OCI-LY1 (cell line): ENCODE measurements around the gene TESMIN.

Experiments used
- H2AFZ ChIP-seq: fragments of 200-600 bp; sonication (generic), shearing (Covaris generic); 2 replicates; pipeline ENCODE4 v1.6.0; 2014; ENCODE audit warnings: antibody characterized with exemption, mild to moderate bottlenecking, low read length
- H3F3A ChIP-seq: fragments of 200-600 bp; sonication (generic), shearing (Covaris generic); 2 replicates; pipeline ENCODE4 v1.6.0; 2014; ENCODE audit warnings: mild to moderate bottlenecking, antibody characterized with exemption, low read length, moderate library complexity; ENCODE audit not compliant: insufficient read depth
- H3K27ac ChIP-seq: fragments of 200-600 bp; sonication (generic); 2 replicates; pipeline ENCODE4 v1.5.1; 2014; ENCODE audit warnings: low read length, mixed run types, mild to moderate bottlenecking, low read depth; ENCODE audit not compliant: poor library complexity, severe bottlenecking
- H3K27me3 ChIP-seq: fragments of 200-600 bp; sonication (generic); 2 replicates; pipeline ENCODE4 v1.6.0; 2014; ENCODE audit warnings: antibody characterized with exemption, mild to moderate bottlenecking, low read length, moderate library complexity; ENCODE audit not compliant: insufficient read depth
- H3K36me3 ChIP-seq: fragments of 200-600 bp; sonication (generic); 2 replicates; pipeline ENCODE4 v1.6.1; 2014; ENCODE audit warnings: mild to moderate bottlenecking, antibody characterized with exemption, low read length, moderate library complexity, mixed read lengths; ENCODE audit not compliant: insufficient read depth
- H3K4me1 ChIP-seq: fragments of 200-600 bp; sonication (generic); 2 replicates; pipeline ENCODE4 v1.5.1; 2014; ENCODE audit warnings: mild to moderate bottlenecking, low read length, moderate library complexity; ENCODE audit not compliant: insufficient read depth, severe bottlenecking
- H3K4me2 ChIP-seq: fragments of 200-600 bp; sonication (generic), shearing (Covaris generic); 2 replicates; pipeline ENCODE4 v1.6.1; 2014; ENCODE audit warnings: low read length
- H3K4me3 ChIP-seq: fragments of 200-600 bp; sonication (generic); 2 replicates; pipeline ENCODE4 v1.5.1; 2014; ENCODE audit warnings: low read length, low read depth, mild to moderate bottlenecking, mixed read lengths; ENCODE audit not compliant: poor library complexity, severe bottlenecking
- H3K79me2 ChIP-seq: fragments of 200-600 bp; shearing (Covaris generic); 2 replicates; pipeline ENCODE4 v1.6.1; 2016; ENCODE audit warnings: mixed run types, low read length, mixed read lengths; ENCODE audit not compliant: insufficient read depth
- H3K9ac ChIP-seq: fragments of 200-600 bp; sonication (generic), shearing (Covaris generic); 2 replicates; pipeline ENCODE4 v1.6.1; 2014; ENCODE audit warnings: mild to moderate bottlenecking, low read length, mixed read lengths
- H3K9me2 ChIP-seq: fragments of 200-600 bp; sonication (generic), shearing (Covaris generic); 2 replicates; pipeline ENCODE4 v1.6.1; 2014; ENCODE audit warnings: low read depth, mild to moderate bottlenecking, low read length, mixed read lengths
- H3K9me3 ChIP-seq: fragments of 200-600 bp; shearing (Covaris generic); 2 replicates; pipeline ENCODE4 v1.6.1; 2014; ENCODE audit warnings: low read length, mixed read lengths
- H4K20me1 ChIP-seq: fragments of 200-600 bp; sonication (generic), shearing (Covaris generic); 2 replicates; pipeline ENCODE4 v1.6.0; 2016; ENCODE audit warnings: mild to moderate bottlenecking, low read length; ENCODE audit not compliant: insufficient read depth
- EZH2 ChIP-seq: fragments of 200-600 bp; sonication (generic), shearing (Covaris generic); IDR thresholded peaks from 2 replicates; pipeline ENCODE4 v1.8.0; 2017; ENCODE audit warnings: borderline replicate concordance, mixed run types, mild to moderate bottlenecking, antibody characterized with exemption, low read length, moderate library complexity, mixed read lengths
- TF ChIP-seq, protein P1 (sequence below): fragments of 200-600 bp; sonication (generic), shearing (Covaris generic); IDR thresholded peaks from 2 replicates; pipeline ENCODE4 v1.5.1; 2017; ENCODE audit warnings: mild to moderate bottlenecking, antibody characterized with exemption, low read length, moderate library complexity, mixed read lengths

The TESMIN gene

DNA sequence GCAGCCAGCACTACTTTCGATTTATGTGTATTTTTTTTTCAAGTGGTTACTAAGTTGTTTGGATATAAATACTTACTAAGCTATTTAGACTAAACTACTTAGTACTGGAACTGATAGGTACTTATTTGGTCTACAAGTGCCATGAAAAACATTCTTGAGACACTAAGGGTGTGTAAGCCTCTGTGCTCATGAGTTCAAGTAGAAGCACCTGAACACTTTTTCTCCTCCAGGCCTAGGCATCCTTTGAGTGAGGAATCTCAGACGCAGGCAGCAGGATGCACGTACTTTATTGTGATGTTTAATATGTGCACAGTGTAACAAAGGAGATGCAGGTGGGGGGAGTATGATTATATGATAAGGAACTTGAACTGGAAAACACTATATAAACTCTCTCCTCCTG, 7.8 kb downstream of the TESMIN start:
- Histone ChIP-seq H3K4me1 (no peaks in the 10 kb centered on the region), H3K27ac (no peak overlapping the region), H3K9me3 (no peaks in the 10 kb centered on the region), H3K9ac (no peak overlapping the region), H3K79me2 (no peaks in the 10 kb centered on the region), H3K9me2 (no peaks in the 10 kb centered on the region), H2AFZ (no peak overlapping the region), H3K36me3 (no peaks in the 10 kb centered on the region; the same call in 1 of the 2 replicates), H3K4me3 (no peak overlapping the region), H3K4me2 (no peak overlapping the region), H4K20me1 (no peaks in the 10 kb centered on the region), H3F3A (no peaks in the 10 kb centered on the region; the same call in 1 of the 2 replicates), H3K27me3 (no peaks in the 10 kb centered on the region; the same call in 1 of the 2 replicates)
- TF ChIP-seq, protein P1, sequence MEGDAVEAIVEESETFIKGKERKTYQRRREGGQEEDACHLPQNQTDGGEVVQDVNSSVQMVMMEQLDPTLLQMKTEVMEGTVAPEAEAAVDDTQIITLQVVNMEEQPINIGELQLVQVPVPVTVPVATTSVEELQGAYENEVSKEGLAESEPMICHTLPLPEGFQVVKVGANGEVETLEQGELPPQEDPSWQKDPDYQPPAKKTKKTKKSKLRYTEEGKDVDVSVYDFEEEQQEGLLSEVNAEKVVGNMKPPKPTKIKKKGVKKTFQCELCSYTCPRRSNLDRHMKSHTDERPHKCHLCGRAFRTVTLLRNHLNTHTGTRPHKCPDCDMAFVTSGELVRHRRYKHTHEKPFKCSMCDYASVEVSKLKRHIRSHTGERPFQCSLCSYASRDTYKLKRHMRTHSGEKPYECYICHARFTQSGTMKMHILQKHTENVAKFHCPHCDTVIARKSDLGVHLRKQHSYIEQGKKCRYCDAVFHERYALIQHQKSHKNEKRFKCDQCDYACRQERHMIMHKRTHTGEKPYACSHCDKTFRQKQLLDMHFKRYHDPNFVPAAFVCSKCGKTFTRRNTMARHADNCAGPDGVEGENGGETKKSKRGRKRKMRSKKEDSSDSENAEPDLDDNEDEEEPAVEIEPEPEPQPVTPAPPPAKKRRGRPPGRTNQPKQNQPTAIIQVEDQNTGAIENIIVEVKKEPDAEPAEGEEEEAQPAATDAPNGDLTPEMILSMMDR = no peak
- TF ChIP-seq EZH2 = no peak

DNA sequence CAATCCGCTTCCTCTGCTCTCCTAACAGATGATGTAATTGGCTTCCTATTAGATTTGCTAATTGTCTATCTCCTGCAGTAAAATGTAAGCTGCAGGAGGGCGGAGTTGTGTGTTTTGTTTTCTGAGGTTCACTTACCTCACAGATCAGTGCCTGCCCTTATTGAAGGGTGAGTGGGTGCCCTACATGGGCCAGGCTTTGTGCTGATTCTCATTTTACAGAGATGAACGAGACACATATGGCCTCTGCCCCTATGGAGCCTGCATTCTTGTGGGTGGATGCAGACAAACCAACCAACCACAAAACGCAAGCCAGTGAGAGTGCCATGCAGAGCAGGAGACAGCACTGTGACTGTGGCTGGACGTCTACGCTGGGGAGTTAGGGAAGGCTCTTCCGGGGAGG, 9.9 kb downstream of the TESMIN start:
- H3K9ac ChIP-seq = no peak overlapping the region
- H2AFZ ChIP-seq = no peak overlapping the region
- no peaks in the 10 kb centered on the region for H4K20me1 ChIP-seq
- no peak overlapping the region for H3K4me3 ChIP-seq
- no peak for TF ChIP-seq EZH2
- TF ChIP-seq, protein P1 = no peak
- no peaks in the 10 kb centered on the region; the same call in 1 of the 2 replicates for H3K27me3 ChIP-seq
- no peaks in the 10 kb centered on the region for H3K4me1 ChIP-seq
- H3K27ac ChIP-seq = no peak overlapping the region
- no peaks in the 10 kb centered on the region; the same call in 1 of the 2 replicates for H3K36me3 ChIP-seq
- H3K9me3 ChIP-seq = no peaks in the 10 kb centered on the region
- no peaks in the 10 kb centered on the region for H3K79me2 ChIP-seq
- no peaks in the 10 kb centered on the region for H3K9me2 ChIP-seq
- no peaks in the 10 kb centered on the region for H3F3A ChIP-seq
- H3K4me2 ChIP-seq = no peak overlapping the region

DNA sequence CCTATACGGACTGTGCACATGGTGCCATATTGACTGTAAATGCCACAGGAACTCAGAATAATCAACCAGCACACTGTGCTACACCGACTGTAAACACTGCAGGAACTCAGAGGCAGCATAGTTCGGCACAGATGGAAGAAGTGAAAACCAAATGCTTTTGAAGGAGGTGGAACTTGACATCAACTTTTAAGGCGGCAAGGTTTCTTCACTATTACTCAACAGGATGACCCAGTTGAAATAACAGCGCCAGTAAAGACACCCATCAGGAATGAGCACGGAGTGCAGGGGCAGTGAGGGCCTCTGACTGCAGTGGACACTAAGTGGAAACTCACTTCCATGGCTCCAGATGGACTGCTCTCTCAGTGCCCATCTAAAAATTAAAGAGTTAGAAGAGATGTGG, 15.7 kb downstream of the TESMIN start:
- H3K9ac ChIP-seq = no peak overlapping the region
- no peaks in the 10 kb centered on the region for H3K9me3 ChIP-seq
- H3K79me2 ChIP-seq = no peaks in the 10 kb centered on the region
- no peaks in the 10 kb centered on the region for H3K9me2 ChIP-seq
- TF ChIP-seq EZH2 = no peak
- H3K36me3 ChIP-seq = no peaks in the 10 kb centered on the region
- H2AFZ ChIP-seq = no peak overlapping the region
- H4K20me1 ChIP-seq = no peaks in the 10 kb centered on the region
- H3K4me1 ChIP-seq = no peaks in the 10 kb centered on the region
- H3K27me3 ChIP-seq = 0 out of 2 replicates have a peak, but pooled peaks cover 3% of the 10 kb centered on the region
- no peak overlapping the region for H3K4me2 ChIP-seq
- H3K4me3 ChIP-seq = no peak overlapping the region
- H3K27ac ChIP-seq = no peak overlapping the region
- H3F3A ChIP-seq = no peaks in the 10 kb centered on the region

DNA sequence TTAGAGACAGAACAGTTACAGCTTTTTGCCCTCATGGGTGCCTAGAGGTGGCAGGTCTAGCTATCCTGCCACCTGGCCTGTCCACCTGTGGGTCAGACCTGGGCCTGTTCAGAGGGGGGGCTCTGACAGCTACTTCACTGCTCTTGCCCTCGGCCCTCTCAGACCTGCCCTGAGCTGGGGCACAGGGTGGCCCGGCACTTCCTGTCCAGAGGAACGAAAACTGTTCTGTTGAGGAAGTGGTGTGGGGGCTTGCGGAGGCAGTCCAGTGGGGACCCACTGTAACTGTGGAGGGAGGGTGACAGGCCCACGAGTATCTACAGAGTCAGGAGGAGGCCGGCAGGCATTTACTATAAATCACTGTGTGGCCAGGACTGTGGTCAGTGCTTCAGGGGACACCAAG, 16.2 kb downstream of the TESMIN start:
- TF ChIP-seq, protein P1 = no peak
- no peak for TF ChIP-seq EZH2
- no peaks in the 10 kb centered on the region for H3F3A ChIP-seq
- H3K27me3 ChIP-seq = 0 out of 2 replicates have a peak, but pooled peaks cover 3% of the 10 kb centered on the region
- H3K4me3 ChIP-seq = no peak overlapping the region
- H3K4me1 ChIP-seq = no peaks in the 10 kb centered on the region
- no peak overlapping the region for H2AFZ ChIP-seq
- H3K9ac ChIP-seq = no peak overlapping the region
- no peaks in the 10 kb centered on the region for H3K9me2 ChIP-seq
- no peaks in the 10 kb centered on the region for H4K20me1 ChIP-seq
- no peaks in the 10 kb centered on the region for H3K9me3 ChIP-seq
- H3K4me2 ChIP-seq = no peak overlapping the region
- no peaks in the 10 kb centered on the region for H3K79me2 ChIP-seq
- H3K27ac ChIP-seq = no peak overlapping the region
- no peaks in the 10 kb centered on the region for H3K36me3 ChIP-seq
